ENCODE results near the gene SDCCAG8.

DNA sequence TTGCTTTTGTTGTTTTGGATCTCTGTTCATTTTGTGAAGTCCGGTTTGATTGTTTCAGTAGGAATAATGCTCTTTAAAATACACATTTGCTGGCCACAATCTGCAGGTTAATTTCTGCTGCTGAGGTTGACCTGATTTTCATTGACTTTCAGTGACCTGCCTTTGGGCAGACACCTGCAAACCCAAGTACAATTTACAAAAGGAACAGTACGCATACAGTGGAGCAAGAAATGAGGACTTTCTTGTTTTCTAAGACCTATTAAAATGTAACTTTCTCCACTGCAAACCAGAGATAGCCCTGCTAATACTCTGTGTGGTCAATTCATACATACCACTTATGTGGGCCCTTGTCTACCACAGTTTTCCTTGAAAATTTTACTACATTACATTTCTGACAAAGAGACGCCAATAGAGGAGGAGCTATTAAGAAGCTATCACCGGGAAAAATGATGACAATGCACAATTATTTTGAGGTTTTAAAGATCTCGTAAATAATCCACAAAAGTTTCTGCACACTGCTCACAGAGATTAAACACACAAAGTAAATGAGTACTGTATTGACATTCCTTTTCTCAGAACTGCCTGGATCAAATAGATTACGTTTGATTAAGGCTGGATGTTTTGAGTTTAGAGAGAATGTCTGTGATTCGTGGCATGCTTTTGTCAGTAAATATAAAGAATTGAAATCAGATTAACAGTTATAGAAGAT, 141.9 kb downstream of the SDCCAG8 start:
- no peak for TF ChIP-seq POLR2A (IDR thresholded peaks at IDR 0.05)
- TF ChIP-seq, protein P1, sequence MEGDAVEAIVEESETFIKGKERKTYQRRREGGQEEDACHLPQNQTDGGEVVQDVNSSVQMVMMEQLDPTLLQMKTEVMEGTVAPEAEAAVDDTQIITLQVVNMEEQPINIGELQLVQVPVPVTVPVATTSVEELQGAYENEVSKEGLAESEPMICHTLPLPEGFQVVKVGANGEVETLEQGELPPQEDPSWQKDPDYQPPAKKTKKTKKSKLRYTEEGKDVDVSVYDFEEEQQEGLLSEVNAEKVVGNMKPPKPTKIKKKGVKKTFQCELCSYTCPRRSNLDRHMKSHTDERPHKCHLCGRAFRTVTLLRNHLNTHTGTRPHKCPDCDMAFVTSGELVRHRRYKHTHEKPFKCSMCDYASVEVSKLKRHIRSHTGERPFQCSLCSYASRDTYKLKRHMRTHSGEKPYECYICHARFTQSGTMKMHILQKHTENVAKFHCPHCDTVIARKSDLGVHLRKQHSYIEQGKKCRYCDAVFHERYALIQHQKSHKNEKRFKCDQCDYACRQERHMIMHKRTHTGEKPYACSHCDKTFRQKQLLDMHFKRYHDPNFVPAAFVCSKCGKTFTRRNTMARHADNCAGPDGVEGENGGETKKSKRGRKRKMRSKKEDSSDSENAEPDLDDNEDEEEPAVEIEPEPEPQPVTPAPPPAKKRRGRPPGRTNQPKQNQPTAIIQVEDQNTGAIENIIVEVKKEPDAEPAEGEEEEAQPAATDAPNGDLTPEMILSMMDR (IDR thresholded peaks at IDR 0.05): no peak

Data from Peyer's patch (tissue), 4 donors.